Progenitor cell of endocrine pancreas (in vitro differentiated cells): ENCODE measurements around the gene CASP12. TPM values are rescaled to one million over a fixed set of nuclear protein-coding genes. Genes with fewer than 3 reads are reported as not detected.

Source experiments
- DNase-seq: peaks from one replicate; pipeline ENCODE4 v3.0.0; 2021; ENCODE audit warnings: low spot score; ENCODE audit not compliant: unreplicated experiment
- H3K27ac Mint-ChIP-seq: 2 replicates; pipeline ENCODE4 v1.8.0; 2021; ENCODE audit warnings: mild to moderate bottlenecking, moderate library complexity, mixed read lengths
- H3K27me3 Mint-ChIP-seq: 2 replicates; pipeline ENCODE4 v1.8.0; 2021; ENCODE audit warnings: mixed read lengths
- H3K36me3 Mint-ChIP-seq: 2 replicates; pipeline ENCODE4 v1.8.0; 2022; ENCODE audit warnings: mixed read lengths; ENCODE audit not compliant: insufficient read depth
- H3K4me1 Mint-ChIP-seq: 2 replicates; pipeline ENCODE4 v1.8.0; 2021; ENCODE audit warnings: low read depth, mixed read lengths
- H3K4me3 Mint-ChIP-seq: 2 replicates; pipeline ENCODE4 v1.8.0; 2021; ENCODE audit warnings: low read depth, mild to moderate bottlenecking, moderate library complexity, mixed read lengths
- H3K9me3 Mint-ChIP-seq: 2 replicates; pipeline ENCODE4 v1.8.0; 2021; ENCODE audit warnings: low read depth, mixed read lengths
- total RNA-seq: library from RNA; stranded (reverse); gene quantifications from 2 replicates; pipeline ENCODE4 v1.2.1, GENCODE V29; 2021
- TF ChIP-seq, protein P1 (sequence below): fragments of 200-600 bp; sonication (generic); IDR thresholded peaks from one replicate; pipeline ENCODE4 v1.5.0; 2021; ENCODE audit warnings: antibody characterized with exemption, mild to moderate bottlenecking; ENCODE audit not compliant: unreplicated experiment

CASP12 gene
- total RNA-seq, 1 donor from 2014 or later = not detected

DNA sequence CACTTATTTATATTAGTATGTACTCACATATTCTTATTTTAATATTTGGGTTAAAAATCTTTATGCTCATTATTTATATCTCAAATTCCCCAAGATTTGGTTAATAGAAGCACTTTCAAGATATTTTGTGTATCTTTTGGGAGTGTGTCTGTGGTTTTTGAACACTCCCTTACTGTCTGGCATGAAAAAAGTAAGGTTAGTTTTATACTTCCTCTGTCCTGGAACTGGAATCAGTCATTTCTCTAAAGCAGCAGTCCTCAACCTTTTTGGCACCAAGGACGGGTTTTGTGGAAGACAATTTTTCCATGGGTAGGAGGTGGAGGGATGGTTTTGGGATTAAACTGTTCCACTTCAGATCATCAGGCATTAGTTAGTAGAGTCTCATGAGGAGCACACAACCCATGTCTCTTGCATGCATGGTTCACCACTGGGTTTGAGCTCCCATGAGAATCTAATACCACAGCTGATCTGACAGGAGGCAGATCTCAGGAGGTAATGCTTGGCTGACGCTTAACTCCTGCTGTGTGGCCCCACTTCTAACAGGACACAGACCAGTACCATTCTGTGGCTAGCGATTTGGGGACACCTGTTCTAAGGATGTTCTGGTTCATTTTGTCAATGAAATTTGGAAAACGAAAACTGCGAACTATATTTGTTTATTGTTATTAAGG, 60.2 kb downstream of the CASP12 start:
- Mint-ChIP-seq H3K36me3 (no peaks in the 10 kb centered on the region), H3K9me3 (peaks cover 3% of the 10 kb centered on the region), H3K4me3 (no peak overlapping the region), H3K27ac (no peak overlapping the region), H3K4me1 (no peaks in the 10 kb centered on the region), H3K27me3 (no peaks in the 10 kb centered on the region)
- TF ChIP-seq, protein P1, sequence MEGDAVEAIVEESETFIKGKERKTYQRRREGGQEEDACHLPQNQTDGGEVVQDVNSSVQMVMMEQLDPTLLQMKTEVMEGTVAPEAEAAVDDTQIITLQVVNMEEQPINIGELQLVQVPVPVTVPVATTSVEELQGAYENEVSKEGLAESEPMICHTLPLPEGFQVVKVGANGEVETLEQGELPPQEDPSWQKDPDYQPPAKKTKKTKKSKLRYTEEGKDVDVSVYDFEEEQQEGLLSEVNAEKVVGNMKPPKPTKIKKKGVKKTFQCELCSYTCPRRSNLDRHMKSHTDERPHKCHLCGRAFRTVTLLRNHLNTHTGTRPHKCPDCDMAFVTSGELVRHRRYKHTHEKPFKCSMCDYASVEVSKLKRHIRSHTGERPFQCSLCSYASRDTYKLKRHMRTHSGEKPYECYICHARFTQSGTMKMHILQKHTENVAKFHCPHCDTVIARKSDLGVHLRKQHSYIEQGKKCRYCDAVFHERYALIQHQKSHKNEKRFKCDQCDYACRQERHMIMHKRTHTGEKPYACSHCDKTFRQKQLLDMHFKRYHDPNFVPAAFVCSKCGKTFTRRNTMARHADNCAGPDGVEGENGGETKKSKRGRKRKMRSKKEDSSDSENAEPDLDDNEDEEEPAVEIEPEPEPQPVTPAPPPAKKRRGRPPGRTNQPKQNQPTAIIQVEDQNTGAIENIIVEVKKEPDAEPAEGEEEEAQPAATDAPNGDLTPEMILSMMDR = no peak
- DNase-seq = no peak

GRCh38 chr11:104836691-104837090, 61.6 kb downstream of the CASP12 start:
- DNase-seq = no peak
- TF ChIP-seq, protein P1 = no peak
- Mint-ChIP-seq H3K9me3 (peaks cover 3% of the 10 kb centered on the region), H3K4me1 (no peaks in the 10 kb centered on the region), H3K27me3 (no peaks in the 10 kb centered on the region), H3K4me3 (no peak overlapping the region), H3K27ac (no peak overlapping the region), H3K36me3 (no peaks in the 10 kb centered on the region)

Other genes with a start within 250 kb of the CASP12 start
- 0.98 TPM in 1 of 2 replicates, not detected in the other for gene CASP4, start 70.1 kb upstream of the CASP12 start, total RNA-seq
- not detected in 2 replicates for gene CASP5, start 124.7 kb upstream of the CASP12 start, total RNA-seq
- gene CASP1, start 136.7 kb upstream of the CASP12 start, total RNA-seq = not detected in 2 replicates
- not detected in 2 replicates for gene CARD16, start 146.9 kb upstream of the CASP12 start, total RNA-seq
- not detected in 2 replicates for gene CARD18, start 241.3 kb upstream of the CASP12 start, total RNA-seq